ENCODE data around the gene NPAS3.

The NPAS3 gene

DNA sequence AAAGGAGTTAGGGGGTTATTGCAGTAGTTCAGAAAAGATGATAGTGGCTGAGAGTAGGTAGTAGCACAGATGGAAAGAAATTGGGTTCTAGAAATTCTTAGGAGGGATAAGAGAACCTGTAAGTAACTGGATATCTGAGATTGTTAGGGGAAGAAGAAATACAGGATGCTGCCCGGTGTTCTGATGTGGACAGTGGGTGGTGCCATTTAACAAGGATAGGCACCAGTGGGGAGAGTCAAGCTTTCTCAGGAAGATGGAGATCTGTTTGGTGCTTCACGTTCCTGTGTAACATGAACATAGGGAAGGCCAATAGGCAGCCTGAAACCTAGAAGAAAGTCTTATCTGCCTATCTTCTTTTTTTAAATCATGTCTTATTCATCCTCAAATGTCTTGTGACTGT, 245.9 kb downstream of the NPAS3 start:
- DNase-seq (ENCODE audit: low read depth) = no peak

DNA sequence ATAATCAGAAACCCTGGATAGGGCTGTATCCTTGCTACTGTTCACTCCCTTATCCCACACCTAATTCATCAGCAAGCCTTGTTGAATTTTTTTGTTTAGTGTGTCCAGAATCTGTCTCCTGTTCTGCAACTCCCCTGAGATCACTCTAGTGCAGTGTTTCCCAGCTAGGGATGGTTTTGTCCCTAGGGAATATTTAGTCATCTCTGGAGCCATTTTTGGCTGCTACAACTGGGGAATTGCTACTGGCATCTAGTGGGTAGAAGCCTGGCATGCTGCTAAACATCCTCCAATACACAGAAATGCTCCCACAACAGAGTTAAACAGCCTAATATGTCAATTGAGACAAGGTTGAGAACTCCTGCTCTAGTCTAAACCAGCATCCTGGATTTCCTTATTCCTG, 248.0 kb downstream of the NPAS3 start:
- DNase-seq (ENCODE audit: low read depth) = no peak

DNA sequence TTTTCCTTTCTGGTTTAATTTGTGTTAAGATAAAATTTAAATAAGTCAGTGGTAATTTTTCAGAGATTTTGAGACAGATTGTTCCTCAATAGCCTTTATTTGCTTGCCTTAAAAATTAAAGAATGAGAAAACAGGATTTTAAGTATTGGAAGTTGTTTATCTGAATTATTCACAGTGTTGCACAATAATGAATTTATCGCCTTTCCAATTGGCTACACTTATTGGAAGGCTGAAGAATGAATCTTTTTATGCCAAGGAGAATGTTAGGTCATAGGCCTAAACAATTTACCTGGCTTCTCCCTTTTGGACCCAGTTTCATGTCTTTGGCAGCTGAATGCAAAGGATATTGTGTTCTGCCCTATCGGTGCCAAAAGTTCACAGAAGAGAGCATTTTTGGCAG, 250.2 kb downstream of the NPAS3 start:
- DNase-seq (ENCODE audit: low read depth) = no peak

DNA sequence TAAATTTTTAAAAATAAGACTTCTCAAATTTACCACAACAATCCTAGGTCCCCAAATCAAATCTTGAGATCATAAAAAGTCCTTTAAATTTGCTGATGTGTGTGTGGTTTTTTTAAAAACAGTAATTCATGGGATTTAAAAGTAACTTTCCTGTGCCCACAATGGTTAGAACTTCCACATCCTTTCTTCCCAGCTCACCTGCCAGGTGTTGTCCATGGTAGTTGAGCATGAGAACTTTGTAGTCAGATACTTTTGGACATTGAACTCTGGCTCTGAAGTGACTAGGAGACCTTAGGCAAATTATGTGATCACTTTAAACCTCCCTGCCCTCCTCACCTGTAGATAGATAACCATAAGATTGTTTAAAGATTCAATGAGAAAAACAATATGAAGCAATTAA, 253.2 kb downstream of the NPAS3 start:
- DNase-seq (ENCODE audit: low read depth) = no peak

DNA sequence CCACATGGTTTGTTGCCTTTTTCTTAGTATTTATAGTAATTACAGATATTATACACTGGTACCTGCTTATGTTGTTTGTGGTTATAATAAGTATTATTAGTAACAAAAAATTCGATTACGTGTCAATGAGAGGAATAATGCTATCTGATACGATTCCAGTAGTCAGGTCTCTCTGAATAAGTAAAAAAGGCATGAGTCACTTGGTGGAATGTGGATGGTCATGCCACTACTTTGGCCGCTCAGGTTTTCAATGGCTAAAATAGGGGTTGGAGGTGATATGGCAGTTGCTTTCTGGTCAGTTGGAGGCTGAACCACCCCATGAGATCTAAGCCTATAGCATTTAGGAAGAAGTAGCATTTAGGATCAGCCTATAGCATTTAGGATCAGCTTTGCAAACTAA, 255.9 kb downstream of the NPAS3 start:
- DNase-seq (ENCODE audit: low read depth) = no peak

DNA sequence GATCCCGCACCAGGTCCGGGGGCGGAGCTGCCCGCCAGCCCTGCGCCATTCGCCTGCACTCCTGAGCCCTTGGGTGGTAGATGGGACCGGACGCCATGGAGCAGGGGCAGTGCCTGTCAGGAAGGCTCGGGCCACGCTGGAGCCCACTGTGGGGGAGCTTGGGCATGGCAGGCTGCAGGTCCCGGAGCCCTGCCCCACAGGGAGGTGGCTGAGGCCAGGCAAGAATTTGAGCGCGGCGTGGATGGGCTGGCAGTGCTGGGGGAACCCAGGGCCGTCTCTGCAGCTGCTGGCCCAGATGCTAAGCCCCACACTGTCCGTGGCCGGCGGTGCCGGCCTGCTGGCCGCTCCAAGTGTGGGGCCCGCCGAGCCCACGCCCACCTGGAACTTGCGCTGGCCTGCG, 260.0 kb downstream of the NPAS3 start:
- DNase-seq (ENCODE audit: low read depth) = no peak

DNA sequence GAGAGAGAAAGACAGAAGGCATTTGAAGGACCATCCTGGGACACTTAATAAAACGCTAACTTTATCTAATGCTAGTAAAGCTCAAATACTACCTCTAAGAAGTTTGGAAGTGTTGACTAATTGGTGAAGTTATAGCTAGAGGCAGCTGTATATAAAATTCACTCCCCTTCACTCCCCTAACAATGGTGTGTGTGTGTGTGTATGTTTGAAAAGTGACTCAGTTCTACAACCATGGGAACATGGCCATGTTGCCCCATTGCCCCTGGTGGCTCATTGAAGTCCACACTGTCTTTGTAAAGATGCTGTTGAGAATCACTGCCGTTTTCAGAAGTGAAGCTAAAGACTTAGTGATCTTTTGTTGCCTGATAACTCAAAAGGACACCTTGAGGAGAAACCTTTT, 262.4 kb downstream of the NPAS3 start:
- DNase-seq (ENCODE audit: low read depth) = no peak

DNA sequence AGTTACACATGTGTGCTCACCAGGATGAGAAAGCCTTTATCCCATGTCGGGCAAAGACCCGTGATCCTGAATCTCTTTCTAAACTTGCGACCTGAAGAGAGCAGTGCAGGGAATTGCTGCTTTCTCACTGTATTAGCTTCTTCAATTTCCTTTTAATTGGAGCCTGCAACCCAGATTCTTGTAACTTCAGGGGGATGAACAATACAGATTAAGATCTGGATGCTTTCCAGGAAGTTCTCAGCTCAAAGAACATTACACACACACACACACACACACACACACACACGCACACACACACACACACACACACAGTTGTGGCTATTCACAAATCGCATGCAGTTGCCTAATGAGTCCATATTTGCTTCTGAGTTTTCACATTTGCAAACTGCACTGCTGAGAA, 268.3 kb downstream of the NPAS3 start:
- DNase-seq (ENCODE audit: low read depth) = no peak

DNA sequence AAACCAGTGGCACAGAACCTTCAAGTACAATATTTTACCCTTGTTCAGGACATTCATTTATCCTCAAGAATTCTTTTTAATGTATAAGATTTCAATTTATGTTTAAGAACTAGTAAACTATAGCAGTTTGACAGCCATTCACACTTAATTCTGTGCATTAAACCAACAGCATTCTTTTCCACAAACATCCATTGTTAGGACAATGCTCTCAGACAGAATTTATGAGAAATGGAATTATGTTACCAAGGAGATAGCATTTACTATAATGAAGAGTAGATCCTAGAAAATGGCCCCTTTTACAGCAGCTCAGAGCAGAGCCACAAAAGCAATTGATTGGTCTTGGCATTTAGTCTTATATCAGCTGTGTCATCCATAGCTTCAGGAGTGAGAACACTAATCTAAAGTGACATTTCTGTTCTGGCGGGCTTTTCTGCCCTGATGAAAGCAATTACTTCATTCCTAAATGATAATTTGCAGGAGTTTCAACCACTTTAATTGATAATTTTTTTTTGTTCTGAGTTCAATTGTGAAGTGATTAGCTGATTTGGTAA, 268.9 kb downstream of the NPAS3 start:
- no peak for DNase-seq (ENCODE audit: low read depth)

DNA sequence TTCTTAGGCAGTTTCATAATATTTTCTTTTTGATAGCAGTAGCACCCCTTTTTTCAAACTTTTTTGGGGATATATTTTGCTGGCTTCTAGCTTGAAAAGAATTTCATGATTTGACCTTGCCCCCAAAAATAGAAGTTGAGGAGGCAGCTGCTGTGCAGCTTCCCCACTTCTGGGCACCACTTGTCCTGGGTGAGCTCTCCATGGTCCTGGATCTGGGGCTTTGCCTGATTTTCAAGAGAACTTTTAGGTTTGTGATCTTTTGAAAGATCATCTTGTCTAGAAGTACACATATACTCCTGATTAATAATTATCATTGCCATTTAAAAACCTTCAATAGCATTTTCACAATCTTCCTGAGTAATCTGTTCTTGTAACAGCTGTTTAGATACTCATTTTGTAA, 271.6 kb downstream of the NPAS3 start:
- DNase-seq (ENCODE audit: low read depth) = no peak

DNA sequence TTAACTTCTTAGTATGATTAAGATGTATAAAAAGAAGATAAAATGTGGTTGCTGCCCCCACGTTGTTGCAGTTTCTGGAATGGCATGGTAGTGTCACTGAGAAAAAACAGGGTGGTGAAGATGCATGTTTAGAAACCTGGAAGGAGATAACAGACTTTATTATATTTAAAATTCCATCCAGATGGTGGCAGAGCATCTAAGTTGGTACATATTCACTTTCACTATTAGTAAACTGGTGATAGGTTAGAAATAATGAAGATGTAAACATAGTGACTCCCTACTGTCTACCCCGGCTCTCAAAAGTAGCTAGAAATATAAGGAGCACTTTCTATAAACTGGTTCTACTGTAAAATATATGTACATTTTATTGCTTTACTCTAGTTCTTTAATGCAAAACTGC, 279.3 kb downstream of the NPAS3 start:
- no peak for DNase-seq (ENCODE audit: low read depth)

DNA sequence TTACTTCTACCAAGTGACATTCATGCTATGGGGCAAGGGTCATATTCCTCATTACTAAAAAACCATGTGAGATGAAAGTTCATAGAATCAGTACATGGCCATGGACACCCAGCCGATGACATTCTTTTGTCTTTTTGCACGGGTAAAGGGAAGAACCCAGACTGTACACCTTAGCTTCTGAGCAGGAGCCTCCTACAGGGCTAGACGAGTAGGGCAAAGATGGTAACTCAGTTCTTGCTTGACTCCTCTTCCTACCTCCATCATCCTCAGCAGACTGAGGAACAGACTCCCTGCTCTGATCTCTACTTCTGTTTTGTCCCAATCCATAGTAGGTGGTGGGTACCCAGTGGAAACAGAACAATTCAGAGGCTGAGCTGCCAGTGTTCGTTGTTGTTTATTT, 281.3 kb downstream of the NPAS3 start:
- no peak for DNase-seq (ENCODE audit: low read depth)

DNA sequence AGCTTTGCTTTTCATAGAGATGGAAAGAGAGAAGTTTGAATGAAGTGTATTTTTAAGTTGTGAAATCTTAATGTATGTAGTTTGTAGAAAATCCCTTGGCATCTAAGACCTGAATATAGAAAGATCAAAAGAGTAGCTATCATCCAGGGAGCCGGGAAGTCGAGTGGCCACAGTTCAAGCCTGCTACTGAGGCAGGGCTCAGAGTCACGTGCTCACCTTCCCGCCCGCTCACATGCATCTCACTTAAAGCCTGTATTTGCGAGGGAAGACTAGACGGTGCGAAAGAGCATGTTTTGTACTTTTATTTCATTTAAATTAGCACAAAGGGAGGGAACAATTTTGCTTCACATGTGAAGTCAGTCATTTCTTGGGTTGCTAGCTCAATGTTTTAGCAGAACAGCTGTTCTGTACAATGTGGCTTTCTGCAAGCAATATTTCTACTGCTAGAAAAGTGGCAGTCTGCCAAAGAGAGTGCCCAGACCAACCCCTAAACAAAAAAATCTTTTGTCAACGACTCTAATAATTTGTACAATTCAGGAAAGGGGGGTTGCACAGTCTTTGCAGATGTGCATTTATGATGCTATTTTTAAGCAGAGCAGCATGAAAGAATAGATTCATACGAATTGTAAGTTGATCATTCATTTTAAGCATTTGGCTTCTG, 290.7 kb downstream of the NPAS3 start:
- no peak for DNase-seq (ENCODE audit: low read depth)

DNA sequence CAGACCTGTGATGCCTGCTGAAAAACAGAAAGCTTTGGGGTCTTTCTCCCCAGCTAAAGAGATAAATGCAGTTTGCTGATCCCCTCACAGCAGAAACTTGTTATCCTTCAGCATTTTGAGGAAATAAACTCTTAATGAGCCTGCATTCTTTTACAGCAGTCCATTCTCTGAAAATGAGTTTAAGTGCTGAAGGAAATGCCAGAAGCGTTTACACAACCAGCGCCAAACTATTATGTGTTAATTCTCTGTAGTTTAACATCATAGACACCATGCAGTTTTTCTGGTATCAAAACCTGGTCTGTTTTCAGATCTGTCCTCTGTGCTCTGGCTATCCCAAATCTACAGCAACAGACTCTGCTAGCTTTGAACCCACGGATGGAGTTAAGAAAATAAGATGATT, 291.3 kb downstream of the NPAS3 start:
- DNase-seq (ENCODE audit: low read depth) = no peak

DNA sequence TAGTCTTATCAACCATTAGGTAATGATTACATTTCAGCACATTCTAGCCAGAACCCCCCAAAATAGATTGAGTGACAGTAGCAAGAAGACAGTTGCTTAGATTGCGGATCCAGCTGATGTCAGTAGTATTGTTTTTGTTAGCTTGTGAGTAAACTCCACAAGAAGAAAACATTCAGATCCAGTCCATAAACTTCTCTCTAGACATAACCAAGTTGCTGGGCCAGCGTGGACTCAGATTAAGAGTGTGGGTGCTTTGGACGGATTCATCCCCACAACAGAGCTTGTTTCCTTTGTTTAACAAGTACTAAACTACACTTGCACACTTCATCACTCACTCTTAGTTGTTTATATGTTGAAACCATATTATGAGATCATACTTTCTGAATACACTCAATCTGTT, 293.4 kb downstream of the NPAS3 start:
- no peak for DNase-seq (ENCODE audit: low read depth)

DNA sequence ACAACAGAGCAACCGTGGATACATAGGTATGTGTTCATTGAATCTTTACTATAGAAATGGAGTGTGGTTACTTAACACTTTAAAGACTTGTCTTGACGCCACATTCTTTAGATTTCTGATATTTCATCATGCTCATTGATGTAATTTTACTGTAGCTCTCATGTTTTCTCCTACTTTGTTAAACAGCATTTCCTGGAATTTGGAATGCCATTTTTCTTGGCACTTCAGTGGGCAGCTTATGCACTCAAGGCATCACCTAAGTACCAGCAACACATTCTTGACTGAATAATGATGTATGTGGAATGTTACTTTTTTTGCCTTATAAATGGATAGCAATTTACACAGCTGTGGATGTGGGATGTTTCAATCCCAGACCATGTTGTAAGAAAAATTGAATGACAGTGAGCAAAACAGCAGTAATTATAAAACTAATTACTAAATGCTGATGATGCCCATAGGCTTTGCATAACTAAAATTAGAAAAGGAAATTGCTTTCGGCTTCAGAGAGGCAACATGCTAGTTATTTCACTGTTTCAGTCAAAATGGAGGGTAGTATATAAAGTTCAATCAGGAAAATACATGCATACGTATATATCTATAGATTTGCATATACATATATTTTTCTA, 298.5 kb downstream of the NPAS3 start:
- DNase-seq (ENCODE audit: low read depth) = no peak

DNA sequence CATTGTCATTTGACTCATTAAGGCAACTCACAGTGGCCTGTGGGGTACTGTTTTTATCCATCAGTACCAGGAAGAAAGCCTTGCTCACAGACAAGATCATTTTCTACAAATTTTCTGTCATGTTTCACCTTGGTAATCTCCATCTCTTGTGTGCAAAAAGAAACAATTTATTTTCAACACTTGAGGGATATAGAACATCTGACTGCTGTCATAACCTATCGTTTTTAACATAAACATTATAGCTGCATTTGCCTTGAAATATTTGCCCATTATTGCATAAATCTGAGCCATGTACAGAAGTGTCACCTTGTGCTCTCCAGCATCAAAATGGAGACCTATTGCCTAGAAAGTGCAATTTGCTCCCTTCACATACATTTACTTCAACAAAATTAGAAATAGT, 300.8 kb downstream of the NPAS3 start:
- DNase-seq (ENCODE audit: low read depth) = no peak

DNA sequence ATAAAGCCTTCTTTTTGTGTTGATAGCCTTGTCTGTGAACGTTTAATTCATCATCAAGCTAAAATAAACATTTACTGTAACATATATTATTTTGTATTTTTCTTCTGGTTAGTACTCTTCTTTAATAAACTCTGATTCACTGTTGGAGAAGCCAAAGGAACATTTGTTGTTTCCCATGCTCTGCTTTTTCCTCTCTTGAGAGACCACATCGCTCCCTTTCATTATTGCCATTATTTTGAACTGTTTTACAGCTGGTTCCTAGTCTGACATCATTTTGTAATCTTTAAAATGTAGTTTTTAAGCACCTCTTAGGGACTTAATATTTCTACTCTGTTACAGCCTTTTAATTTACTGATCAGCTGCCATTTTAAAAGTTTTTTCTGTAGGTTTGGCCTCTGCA, 301.8 kb downstream of the NPAS3 start:
- DNase-seq (ENCODE audit: low read depth) = no peak

DNA sequence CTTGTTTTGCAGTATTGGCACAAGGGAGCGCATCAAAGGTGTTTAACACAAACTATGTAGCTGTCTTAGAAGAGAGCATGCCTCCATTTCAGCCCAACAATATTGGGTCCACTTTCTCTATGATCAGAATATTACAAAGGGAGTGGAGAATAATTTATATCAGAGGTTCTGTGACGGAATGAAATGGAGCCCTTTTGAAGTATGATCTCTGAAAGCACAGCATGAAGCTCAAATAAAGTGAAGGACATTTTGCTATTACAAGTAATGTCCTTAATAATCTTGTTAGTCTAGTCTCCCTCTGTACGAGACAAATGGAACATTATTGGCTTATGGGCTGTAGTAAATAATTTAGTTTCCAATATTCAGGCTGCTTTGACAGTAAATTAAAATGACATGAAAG, 302.7 kb downstream of the NPAS3 start:
- no peak for DNase-seq (ENCODE audit: low read depth)

DNA sequence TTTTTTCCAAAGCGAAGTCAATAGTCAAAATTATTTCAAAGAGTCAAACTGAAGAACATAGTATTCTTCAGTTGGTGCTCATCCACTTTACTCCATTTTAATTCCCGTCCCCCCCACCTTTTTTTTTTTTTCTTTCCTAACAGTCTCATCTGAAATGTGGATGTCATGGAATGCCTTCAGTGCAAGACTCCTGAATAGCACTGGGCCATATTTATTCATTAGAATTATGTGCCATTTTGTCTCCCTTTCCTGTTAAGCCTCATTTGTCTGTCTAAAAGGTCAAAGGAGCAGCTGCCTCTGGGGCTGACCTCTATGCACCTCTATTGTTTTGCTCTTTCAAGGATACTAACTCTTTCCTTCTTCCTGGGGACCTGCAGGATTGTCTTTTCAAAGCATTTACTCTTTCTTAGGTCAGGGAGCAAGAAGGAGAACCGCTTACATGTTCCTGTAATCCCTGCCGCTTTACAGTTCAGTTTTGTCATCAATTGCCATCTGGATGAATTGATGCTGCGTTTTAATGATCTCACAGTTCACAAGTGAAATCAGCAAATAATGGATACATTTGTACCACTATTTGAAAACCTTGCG, 310.6 kb downstream of the NPAS3 start:
- no peak for DNase-seq (ENCODE audit: low read depth)

DNA sequence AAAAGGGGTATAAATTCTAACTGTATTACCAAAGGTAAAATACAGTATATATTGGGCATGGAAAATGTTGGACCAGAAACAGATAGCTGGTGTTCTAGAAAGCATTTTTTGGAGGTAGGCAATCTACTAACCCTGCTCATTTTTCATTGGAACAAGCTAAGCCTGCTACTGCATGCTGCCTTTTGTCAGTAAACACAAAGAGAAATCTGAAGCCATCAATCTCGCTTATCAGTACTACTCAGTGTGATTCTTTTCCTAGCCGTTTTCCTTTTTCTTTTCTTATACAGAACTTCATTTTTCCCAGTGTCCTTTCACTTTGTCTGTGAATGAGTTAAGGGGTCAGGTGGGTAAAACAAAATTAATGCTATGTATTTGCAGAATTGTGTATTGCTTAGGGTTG, 312.3 kb downstream of the NPAS3 start:
- no peak for DNase-seq (ENCODE audit: low read depth)

DNA sequence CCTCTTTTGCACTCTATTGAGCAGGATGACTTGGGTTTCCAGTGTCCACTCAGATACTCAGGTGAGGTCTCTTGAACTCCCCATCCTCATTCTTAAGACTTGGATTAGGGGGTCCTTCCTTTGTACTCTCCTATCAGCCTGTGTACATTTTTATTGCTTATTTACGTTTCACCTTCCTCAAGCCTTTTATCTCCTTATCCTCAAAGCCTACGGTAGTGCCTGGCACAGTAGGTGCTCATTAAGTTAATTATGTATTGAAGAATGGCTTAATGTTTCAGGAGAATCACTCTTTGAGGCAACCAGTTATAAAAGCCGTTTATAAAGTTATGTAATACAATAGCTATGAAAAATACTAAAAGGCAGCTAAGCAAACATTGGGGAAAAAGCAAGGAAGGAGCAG, 315.7 kb downstream of the NPAS3 start:
- DNase-seq (ENCODE audit: low read depth) = no peak

DNA sequence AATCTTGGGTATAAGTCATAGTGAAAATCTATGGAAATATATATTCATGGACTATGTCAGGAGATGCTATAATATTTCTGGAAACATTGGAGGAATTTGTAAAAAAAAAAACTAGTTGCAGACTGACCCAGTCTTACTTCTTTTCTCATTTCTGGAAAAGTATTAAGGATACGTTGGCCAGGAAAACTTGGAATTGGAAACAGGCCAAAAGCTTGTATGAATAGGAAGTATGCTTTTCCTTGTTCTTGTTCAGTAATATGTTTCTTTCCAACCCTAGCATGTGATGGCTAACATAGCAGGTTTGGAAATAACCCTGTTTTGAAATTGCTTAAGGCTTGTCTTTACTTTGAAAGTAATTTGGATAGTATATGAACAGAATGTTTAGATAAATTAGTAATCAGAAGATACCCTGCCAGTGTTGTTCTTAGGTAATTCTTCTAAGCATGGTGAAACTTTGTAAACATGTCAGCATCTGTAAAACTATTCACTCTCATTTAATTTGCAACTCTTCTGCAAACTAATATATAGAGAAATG, 316.2 kb downstream of the NPAS3 start:
- no peak for DNase-seq (ENCODE audit: low read depth)
